Keratinocyte (primary cell): ENCODE measurements around the gene KLHL42. TPM values are rescaled to one million over a fixed set of nuclear protein-coding genes. Genes with fewer than 3 reads are reported as not detected.

Source experiments
- DNase-seq: peaks from one replicate; pipeline ENCODE4 v3.0.0-alpha.2; 2011; ENCODE audit warnings: low read depth, missing footprints, low spot score
- FAIRE-seq: peaks from 2 replicates; lab custom pipeline; 2011; peaks lifted over from hg19 to GRCh38; lab: Jason Lieb, UNC
- H2AFZ ChIP-seq: 2 replicates; pipeline ENCODE4 v1.6.0; 2012; ENCODE audit warnings: low read length, control low read depth, inconsistent platforms; ENCODE audit not compliant: control insufficient read depth
- H3K27ac ChIP-seq: 2 replicates; pipeline ENCODE4 v1.5.1; 2011; ENCODE audit warnings: low read length; ENCODE audit not compliant: control insufficient read depth, insufficient read depth
- H3K27me3 ChIP-seq: 3 replicates; pipeline ENCODE4 v1.6.0; 2011; ENCODE audit warnings: low read length; ENCODE audit not compliant: control insufficient read depth, insufficient read depth; ENCODE audit errors: extremely low read depth
- H3K36me3 ChIP-seq, 2 experiments: 2 replicates in 1 of 2; 3 replicates in 1 of 2; pipeline ENCODE4 v1.5.1; 2011; ENCODE audit warnings: low read length in 2 of 2, mild to moderate bottlenecking in 1 of 2; ENCODE audit not compliant: control insufficient read depth in 2 of 2, insufficient read depth in 2 of 2; ENCODE audit errors: extremely low read depth in 1 of 2
- H3K4me1 ChIP-seq: 3 replicates; pipeline ENCODE4 v1.5.1; 2011; ENCODE audit warnings: low read length; ENCODE audit not compliant: control insufficient read depth, insufficient read depth; ENCODE audit errors: extremely low read depth
- H3K4me2 ChIP-seq: 3 replicates; pipeline ENCODE4 v1.6.0; 2011; ENCODE audit warnings: low read depth, low read length; ENCODE audit not compliant: control insufficient read depth, insufficient read depth; ENCODE audit errors: extremely low read depth
- H3K4me3 ChIP-seq, 3 experiments: fragments of 200-600 bp in 1 of 3; sonication (generic) in 1 of 3; 2 replicates in 2 of 3; 3 replicates in 1 of 3; pipeline ENCODE4 v1.5.1; 2011 to 2016; ENCODE audit warnings: low read length in 3 of 3, mild to moderate bottlenecking in 3 of 3, control low read depth in 2 of 3, inconsistent platforms in 1 of 3, low read depth in 1 of 3, mixed read lengths in 1 of 3, mixed run types in 1 of 3, moderate library complexity in 1 of 3; ENCODE audit not compliant: control insufficient read depth in 2 of 3, insufficient read depth in 2 of 3; ENCODE audit errors: extremely low read depth in 1 of 3
- H3K79me2 ChIP-seq: 2 replicates; pipeline ENCODE4 v1.6.0; 2012; ENCODE audit warnings: low read length; ENCODE audit not compliant: control insufficient read depth, insufficient read depth
- H3K9ac ChIP-seq: 3 replicates; pipeline ENCODE4 v1.6.0; 2011; ENCODE audit warnings: low read length; ENCODE audit not compliant: control insufficient read depth, insufficient read depth; ENCODE audit errors: extremely low read depth
- H3K9me1 ChIP-seq: 3 replicates; pipeline ENCODE4 v1.6.0; 2011; ENCODE audit warnings: low read length; ENCODE audit not compliant: control insufficient read depth, insufficient read depth; ENCODE audit errors: extremely low read depth
- H3K9me3 ChIP-seq: 2 replicates; pipeline ENCODE4 v1.5.1; 2012; ENCODE audit warnings: low read depth, low read length; ENCODE audit not compliant: control insufficient read depth
- H4K20me1 ChIP-seq: 3 replicates; pipeline ENCODE4 v1.6.0; 2011; ENCODE audit warnings: low read length; ENCODE audit not compliant: control insufficient read depth, insufficient read depth; ENCODE audit errors: extremely low read depth
- CTCF ChIP-seq, 3 experiments: IDR thresholded peaks in 1 of 3; conservative IDR thresholded peaks in 1 of 3; optimal IDR thresholded peaks in 1 of 3; 2 replicates in 2 of 3; 3 replicates in 1 of 3; pipeline versions ENCODE3 to v1.5.1; 2011; ENCODE audit warnings: low read length in 3 of 3, mild to moderate bottlenecking in 3 of 3, moderate library complexity in 2 of 3, control low read depth in 1 of 3, inconsistent platforms in 1 of 3; ENCODE audit not compliant: insufficient read depth in 2 of 3; ENCODE audit errors: extremely low read depth in 1 of 3
- EZH2 ChIP-seq: IDR thresholded peaks from one replicate; pipeline ENCODE4 v1.6.1; 2012; ENCODE audit warnings: inconsistent platforms, mild to moderate bottlenecking, low read length, moderate library complexity
- dilution Hi-C: fragments of 300-500 bp; cut with MboI; formaldehyde crosslinking; loops from one replicate; pipeline ENCODE4 v1.7.0; 2020; ENCODE audit warnings: low sequenced_read_pairs; ENCODE audit not compliant: extremely low pct_ligation_motif_present
- polyA plus RNA-seq, 5 experiments: library from polyadenylated mRNA; depleted of rRNA in 3 of 5; stranded (reverse) in 3 of 5; stranded (forward) in 1 of 5; unstranded in 1 of 5; fragments of >200 nt; gene quantifications; 1 replicate in 1 of 5; 2 replicates in 3 of 5; 3 replicates in 1 of 5; pipeline versions ENCODE4 v1.2.1 to v1.2.3, GENCODE V29; 2011 to 2012; ENCODE audit warnings: missing spikeins in 2 of 5, low read depth in 1 of 5, low replicate concordance in 1 of 5

Gene KLHL42
- polyA plus RNA-seq, 1 donor (not counting 4 experiments of a cell fraction or from before 2014, with no cell fraction given) = 27.2 TPM

DNA sequence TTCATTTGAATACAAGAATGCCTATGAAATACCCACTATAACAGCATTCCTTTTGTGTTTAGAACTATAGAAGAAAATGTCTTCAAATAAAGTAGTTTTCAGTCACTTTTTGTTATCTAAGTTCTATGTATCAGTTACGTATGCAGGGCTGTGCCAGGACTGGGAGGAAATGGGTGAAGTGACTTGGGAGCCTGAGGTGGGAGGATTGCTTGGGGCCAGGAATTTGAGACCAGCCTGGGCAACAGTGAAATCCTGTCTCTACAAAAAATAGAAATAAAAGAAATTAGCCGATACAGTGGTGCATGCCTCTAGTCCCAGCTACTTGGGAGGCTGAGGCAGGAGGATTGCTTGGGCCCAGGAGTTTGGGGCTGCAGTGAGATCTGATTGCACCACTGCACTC lies 22.9 kb downstream of the KLHL42 start:
- no peak for FAIRE-seq
- H3K4me1 ChIP-seq = no peaks in the 10 kb centered on the region
- dilution Hi-C loops = no loop called here
- H3K9me1 ChIP-seq = no peaks in the 10 kb centered on the region
- no peak overlapping the region for H3K9ac ChIP-seq
- H3K4me3 ChIP-seq = no peak overlapping the region
- peaks cover 3% of the 10 kb centered on the region in 2 experiments for H3K36me3 ChIP-seq
- no peaks in the 10 kb centered on the region for H4K20me1 ChIP-seq
- no peak overlapping the region for H3K27ac ChIP-seq
- no peaks in the 10 kb centered on the region for H3K9me3 ChIP-seq
- H3K4me2 ChIP-seq = no peak overlapping the region
- TF ChIP-seq EZH2 (no peak), CTCF (optimal IDR thresholded peaks at IDR 0.05 in 1 of 3, IDR thresholded peaks at IDR 0.05 in 1 of 3, conservative IDR thresholded peaks at IDR 0.05 in 1 of 3; ENCODE audit: extremely low read depth in 1 of 3, insufficient read depth in 2 of 3, low read length in 3 of 3) (no peak)
- no peak for DNase-seq
- no peaks in the 10 kb centered on the region for H3K79me2 ChIP-seq
- no peak overlapping the region for H2AFZ ChIP-seq
- no peaks in the 10 kb centered on the region for H3K27me3 ChIP-seq

DNA sequence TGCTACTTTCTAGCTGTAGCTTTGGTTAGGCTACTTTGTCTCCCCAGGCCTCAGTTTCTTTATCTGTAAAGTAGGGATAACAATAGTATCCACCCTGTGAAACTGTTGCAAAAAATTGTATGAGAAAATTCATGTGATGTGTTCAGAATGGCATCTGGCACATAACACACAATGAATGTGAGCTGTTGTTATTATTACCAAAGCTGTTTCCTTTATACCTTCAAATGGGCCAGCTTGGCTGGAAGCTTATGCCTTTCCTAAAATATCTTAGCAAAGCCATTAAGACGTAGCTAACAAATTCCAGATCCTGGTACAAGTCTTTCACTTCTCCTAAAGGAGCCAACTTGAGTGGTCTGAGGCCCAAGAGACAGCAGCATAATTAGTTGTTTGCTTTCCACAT lies 25.2 kb downstream of the KLHL42 start:
- Histone ChIP-seq H3K4me3 (no peak overlapping the region), H3K79me2 (no peaks in the 10 kb centered on the region), H3K9me1 (no peaks in the 10 kb centered on the region), H3K27me3 (no peaks in the 10 kb centered on the region), H3K4me1 (no peaks in the 10 kb centered on the region), H3K9ac (no peak overlapping the region), H3K9me3 (no peaks in the 10 kb centered on the region), H2AFZ (no peak overlapping the region), H3K36me3 (peaks cover 0 to 3% of the 10 kb centered on the region in 2 experiments), H3K27ac (no peak overlapping the region), H3K4me2 (no peak overlapping the region), H4K20me1 (no peaks in the 10 kb centered on the region)
- no peak for DNase-seq
- TF ChIP-seq EZH2 (no peak), CTCF (optimal IDR thresholded peaks at IDR 0.05 in 1 of 3, IDR thresholded peaks at IDR 0.05 in 1 of 3, conservative IDR thresholded peaks at IDR 0.05 in 1 of 3; ENCODE audit: extremely low read depth in 1 of 3, insufficient read depth in 2 of 3, low read length in 3 of 3) (no peak)
- FAIRE-seq = no peak
- dilution Hi-C loops = no loop called here
